GM21786 (cell line): ENCODE results near the gene TSPAN13.

Experiments
- ATAC-seq: cut with Tn5 transposase; IDR thresholded peaks from one replicate; pipeline ENCODE4 v1.9.1; 2021; ENCODE audit not compliant: unreplicated experiment

TSPAN13 gene

DNA sequence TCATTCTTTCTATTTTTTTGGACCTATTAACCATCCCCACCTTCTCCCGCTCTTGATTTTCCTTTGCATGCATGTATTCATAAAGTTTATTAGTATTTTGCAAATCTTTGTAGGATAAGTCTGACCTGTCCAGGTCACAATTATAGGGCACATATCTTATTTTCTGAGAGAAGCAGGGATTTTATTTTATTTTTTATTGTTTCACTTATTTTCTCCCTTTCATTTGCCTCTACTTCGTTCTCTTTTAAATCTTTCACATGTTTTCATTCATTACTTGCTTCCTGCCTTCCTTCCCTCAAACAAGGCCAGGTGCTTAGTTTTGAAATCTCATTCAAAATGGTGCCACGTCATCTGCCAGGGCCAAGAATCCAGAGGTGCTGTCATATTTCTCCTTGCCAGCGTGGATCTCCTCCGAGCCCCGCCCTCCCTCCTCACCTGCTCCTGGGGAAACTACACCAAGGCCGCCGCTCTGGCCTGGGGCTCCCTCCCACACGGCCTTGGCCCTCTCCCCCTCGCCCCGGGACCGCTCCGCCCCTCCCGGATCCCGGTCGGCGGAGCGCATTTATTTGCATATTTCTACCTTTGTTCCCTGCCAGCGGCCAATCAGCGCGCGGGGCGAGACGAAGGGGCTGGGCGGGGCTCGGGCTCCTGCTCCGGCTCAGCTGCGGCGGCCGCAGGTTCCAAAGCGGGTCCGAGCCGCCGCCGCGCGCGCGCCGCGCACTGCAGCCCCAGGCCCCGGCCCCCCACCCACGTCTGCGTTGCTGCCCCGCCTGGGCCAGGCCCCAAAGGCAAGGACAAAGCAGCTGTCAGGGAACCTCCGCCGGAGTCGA, at the start of gene TSPAN13:
Gene TSPAN13, plus strand, starts transcription at position 654 of the 830 bp plus-strand sequence. CDS start 213 bp downstream, outside the sequence.
- ATAC-seq, result no peak

GRCh38 chr7:16708511-16708910, 45.0 kb upstream of the TSPAN13 start:
- no peak for ATAC-seq

GRCh38 chr7:16708980-16709379, 44.6 kb upstream of the TSPAN13 start:
- no peak for ATAC-seq

DNA sequence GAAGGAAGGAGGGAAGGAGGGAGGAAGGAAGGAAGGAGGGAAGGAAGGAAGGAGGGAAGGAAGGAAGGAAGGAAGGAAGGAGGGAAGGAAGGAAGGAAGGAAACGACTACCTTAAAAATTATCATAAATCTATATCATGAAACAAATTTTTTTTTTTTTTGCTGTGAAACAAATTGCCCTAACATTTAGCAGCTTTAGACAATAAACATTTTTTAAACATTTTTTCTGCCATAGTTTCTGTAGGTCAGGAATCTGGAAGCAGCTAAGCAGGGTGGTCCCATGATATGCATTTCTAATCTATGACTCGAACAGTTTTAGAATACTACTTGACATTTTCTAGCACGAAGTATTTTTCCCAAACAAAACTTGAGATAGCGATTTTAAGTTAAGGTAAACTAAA, 42.9 kb upstream of the TSPAN13 start:
- ATAC-seq, result no peak

- ATAC-seq, result no peak
These were observed 41.8 kb upstream of the TSPAN13 start for GRCh38 chr7:16711730-16712129.

DNA sequence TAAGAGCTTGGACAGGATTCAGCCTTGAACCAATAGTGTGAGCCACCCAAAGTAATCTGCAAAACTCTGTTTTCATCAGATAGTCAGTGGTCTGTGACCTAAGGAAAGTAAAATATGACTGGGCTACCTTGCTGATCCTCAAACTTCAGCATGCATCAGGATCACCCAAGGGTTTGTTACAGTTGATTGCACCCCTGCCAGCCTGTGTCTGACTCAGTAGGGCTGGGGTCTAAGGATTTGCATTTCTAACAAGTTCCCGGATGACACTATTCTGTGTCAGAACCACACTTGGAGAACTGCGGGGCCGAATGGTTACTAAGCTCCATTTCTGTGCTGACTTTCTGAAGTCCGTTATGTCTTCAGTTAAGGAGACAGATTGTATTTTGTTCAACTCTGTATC, 40.6 kb upstream of the TSPAN13 start:
- no peak for ATAC-seq

- ATAC-seq, result no peak
These were observed 37.6 kb upstream of the TSPAN13 start for GRCh38 chr7:16715928-16716327.

GRCh38 chr7:16718111-16718656, 35.4 kb upstream of the TSPAN13 start:
- no peak for ATAC-seq

DNA sequence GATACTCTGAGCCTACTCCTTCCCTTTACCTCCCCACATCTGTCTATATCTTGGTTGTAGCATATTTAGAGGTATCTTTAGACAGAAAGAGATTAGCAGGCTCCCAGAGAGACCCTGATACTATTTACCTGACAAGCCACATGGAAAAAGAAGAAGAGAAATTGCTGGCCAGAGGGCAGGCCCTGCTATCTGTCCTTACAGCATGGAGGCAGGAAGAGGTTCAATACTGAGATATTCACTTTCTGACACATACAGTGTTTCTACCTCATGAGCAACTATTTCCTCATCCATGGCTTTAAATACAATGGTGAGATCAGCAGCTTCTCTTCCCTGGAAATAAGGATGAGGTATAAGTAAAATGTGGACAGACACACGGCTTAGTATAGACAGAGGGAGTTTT, 33.9 kb upstream of the TSPAN13 start:
- no peak for ATAC-seq

DNA sequence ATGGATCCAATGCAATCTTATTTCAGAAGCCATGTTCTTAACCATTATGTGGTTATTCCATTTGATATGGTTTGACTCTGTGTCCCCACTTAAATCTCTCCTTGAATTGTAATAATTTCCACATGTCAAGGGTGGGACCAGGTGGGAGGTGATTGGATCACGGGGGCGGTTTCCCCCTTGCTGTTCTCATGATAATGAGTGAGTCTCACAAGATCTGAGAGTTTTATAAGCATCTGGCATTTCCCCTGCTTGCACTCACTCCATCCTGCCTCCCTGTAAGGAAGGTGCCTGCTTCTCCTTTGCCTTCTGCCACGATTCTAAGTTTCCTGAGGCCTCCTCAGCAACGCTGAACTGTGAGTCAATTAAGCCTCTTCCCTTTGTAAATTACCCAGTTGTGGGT, 32.0 kb upstream of the TSPAN13 start:
- ATAC-seq, result no peak

DNA sequence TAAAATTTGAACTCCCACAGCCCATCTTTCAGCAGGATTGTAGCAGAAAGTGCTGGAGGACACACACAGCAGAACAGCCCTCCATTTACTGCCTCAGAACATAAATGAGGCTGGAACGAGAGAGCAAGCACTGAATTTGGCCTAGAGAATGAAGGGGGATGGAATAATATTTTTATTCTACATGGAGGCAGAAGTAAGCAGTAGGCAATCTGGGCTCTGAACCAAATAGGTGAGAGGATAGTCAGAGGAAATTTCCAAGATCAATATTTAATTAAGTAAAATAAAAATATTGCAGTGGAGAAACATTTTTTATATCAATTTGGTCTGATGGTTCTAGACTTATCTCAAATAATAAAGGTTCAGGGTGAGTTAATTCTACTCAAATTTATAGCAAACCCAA, 29.2 kb upstream of the TSPAN13 start:
- ATAC-seq, result no peak

GRCh38 chr7:16726189-16726588, 27.4 kb upstream of the TSPAN13 start:
- no peak for ATAC-seq

GRCh38 chr7:16727736-16728135, 25.8 kb upstream of the TSPAN13 start:
- ATAC-seq, result no peak

DNA sequence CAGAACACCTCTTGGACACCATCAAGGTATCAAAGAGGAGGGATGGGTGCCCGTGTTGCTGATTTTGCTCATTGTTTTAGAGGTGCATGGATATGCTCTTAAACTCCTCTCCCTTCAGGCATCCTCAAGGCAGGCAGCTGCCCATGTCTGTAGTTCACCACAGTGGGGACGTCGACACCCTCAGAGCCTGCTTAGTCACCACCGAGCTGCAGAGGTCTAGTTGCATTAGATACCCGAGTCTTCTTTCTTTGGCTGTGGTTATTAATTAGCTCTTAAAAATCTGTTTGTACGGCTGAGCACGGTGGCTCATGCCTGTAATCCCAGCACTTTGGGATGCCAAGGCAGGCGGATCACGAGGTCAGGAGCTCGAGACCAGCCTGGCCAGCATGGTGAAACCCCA, 24.7 kb upstream of the TSPAN13 start:
- no peak for ATAC-seq

DNA sequence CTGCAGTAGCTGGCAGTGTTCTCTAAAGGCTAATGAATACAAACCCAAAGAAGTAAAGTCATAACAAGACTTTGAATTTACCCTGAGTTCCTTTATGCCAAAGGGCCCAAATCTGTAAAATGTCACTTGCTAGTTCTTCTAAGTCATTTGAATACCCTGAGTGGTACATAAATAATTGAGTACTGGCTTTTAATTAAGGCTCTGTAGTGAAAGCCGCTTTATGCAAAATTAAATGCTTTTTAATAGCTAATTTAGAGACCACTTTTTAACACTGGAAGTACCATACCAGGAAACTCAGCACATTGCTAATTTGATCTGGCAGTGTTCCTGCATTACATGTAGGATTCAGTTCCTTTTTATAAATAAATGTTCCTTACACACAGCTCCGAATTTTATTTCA, 24.0 kb upstream of the TSPAN13 start:
- no peak for ATAC-seq

- ATAC-seq, result no peak
These were observed 22.6 kb upstream of the TSPAN13 start for GRCh38 chr7:16730937-16731336.

- no peak for ATAC-seq
These were observed 20.7 kb upstream of the TSPAN13 start for GRCh38 chr7:16732828-16733227.

GRCh38 chr7:16734148-16734726, 19.3 kb upstream of the TSPAN13 start:
- ATAC-seq, result no peak

GRCh38 chr7:16735020-16735419, 18.5 kb upstream of the TSPAN13 start:
- no peak for ATAC-seq

- ATAC-seq, result no peak
These were observed 15.4 kb upstream of the TSPAN13 start for GRCh38 chr7:16738011-16738688.

DNA sequence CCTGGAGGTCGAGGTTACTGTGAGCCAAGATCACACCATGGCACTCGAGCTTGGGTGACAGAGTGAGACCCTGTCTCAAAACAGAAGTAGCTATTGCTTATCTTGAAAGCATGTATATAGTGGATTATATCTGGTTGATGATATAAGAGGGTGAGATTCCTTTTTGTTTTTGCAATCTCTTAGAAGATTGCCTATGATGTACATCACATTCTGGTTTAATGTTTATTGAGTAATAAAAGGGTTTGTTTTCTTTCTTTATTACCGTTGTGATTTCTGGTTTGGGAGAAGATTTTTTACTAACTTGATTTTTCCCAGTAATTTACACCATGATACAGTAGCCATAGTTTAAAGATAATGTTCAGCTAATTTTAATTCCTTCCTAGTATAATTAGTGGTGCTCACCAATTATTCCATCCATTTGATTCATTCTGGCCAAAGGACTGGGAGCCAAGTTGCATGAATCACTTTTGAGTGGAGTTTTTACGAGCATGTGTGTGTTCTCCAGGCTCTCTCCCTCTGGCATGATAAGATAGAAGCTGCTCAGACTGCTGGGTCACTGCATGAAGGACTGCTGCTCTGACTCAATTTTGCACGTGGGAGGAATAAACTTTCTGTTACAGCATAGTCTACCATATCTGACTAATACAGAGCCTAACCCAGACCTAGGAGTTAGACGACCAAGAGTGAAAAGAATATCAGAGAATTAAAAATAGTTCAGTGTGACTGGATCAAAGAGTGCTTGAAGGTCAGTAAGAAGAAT, 13.5 kb upstream of the TSPAN13 start:
- ATAC-seq, result no peak
